Stimulated activated naive B cell treated with anti-CD40 and anti-IgM and Interleukin-4, amounts not matched to agents 10 μg/mL and 1 μg/mL and 100 μg/mL, for 72 hours (primary cell): ENCODE data around the gene BRAF.
A peak's percentile ranks its signal among the peaks of the same experiment; 100 is the strongest.
"Not testable (repeated sequence)": the region's sequence is repeated elsewhere in the genome, so short reads cannot be mapped to it uniquely, and the experiment has no call there.

Experiments
- ATAC-seq, 2 donors: fragments of 150-1000 bp; cut with Tn5 transposase; replicated peaks; 2 replicates each; pipeline ENCODE4 v1.10.0; 2021; ENCODE audit warnings: moderate library complexity in 1 of 2
- DNase-seq: peaks from one replicate; pipeline ENCODE4 v3.0.0; 2021
- H3K27ac Mint-ChIP-seq: one replicate; pipeline ENCODE4 v1.8.0; 2022; ENCODE audit warnings: mild to moderate bottlenecking, mixed read lengths
- H3K27me3 Mint-ChIP-seq, 2 donors: one replicate each; pipeline ENCODE4 v1.8.0; 2022; ENCODE audit warnings: mixed read lengths in 2 of 2
- H3K36me3 Mint-ChIP-seq, 2 donors: one replicate each; pipeline ENCODE4 v1.8.0; 2022; ENCODE audit warnings: mixed read lengths in 2 of 2, mild to moderate bottlenecking in 1 of 2
- H3K4me1 Mint-ChIP-seq, 2 donors: one replicate each; pipeline ENCODE4 v1.8.0; 2022; ENCODE audit warnings: mixed read lengths in 2 of 2, mild to moderate bottlenecking in 1 of 2
- H3K4me3 Mint-ChIP-seq, 2 donors: one replicate each; pipeline ENCODE4 v1.8.0; 2022; ENCODE audit warnings: mild to moderate bottlenecking in 2 of 2, mixed read lengths in 2 of 2, moderate library complexity in 1 of 2
- H3K9me3 Mint-ChIP-seq, 2 donors: one replicate each; pipeline ENCODE4 v1.8.0; 2022; ENCODE audit warnings: mixed read lengths in 2 of 2, mild to moderate bottlenecking in 1 of 2

Gene BRAF

DNA sequence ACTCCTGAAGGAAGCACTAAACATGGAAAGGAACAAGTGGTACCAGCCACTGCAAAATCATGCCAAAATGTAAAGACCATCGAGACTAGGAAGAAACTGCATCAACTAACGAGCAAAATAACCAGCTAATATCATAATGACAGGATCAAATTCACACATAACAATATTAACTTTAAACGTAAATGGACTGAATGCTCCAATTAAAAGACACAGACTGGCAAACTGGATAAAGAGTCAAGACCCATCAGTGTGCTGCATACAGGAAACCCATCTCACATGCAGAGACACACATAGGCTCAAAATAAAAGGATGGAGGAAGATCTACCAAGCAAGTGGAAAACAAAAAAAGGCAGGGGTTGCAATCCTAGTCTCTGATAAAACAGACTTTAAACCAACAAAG lies 163.4 kb downstream of the BRAF start:
- not testable (repeated sequence) for ATAC-seq, H3K9me3 Mint-ChIP-seq, H3K27me3 Mint-ChIP-seq, H3K4me1 Mint-ChIP-seq, DNase-seq, H3K27ac Mint-ChIP-seq, H3K4me3 Mint-ChIP-seq
- peaks cover 30 to 38% of the 10 kb centered on the region in 2 donors for H3K36me3 Mint-ChIP-seq

DNA sequence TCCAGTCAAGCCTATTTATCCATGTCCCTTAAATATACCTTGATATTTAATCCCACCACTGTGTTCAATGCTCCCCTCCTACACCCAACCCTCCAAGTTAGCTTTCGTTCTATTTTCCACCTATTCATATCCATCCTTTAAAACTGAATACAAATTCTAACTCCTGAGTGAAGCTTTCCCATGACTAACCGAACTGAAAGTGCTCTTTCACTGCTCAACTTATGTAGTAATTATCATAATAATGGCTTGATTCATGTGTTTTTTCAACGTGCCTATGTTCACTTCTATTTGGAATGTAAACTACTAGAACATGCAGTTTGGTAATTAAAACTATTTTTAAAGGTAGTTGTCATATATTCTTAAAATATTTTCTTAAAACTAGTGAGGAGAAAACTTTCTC lies 170.2 kb downstream of the BRAF start:
- no peaks in the 10 kb centered on the region for H3K4me1 Mint-ChIP-seq
- peaks cover 17 to 18% of the 10 kb centered on the region in 2 donors for H3K36me3 Mint-ChIP-seq
- no peak for DNase-seq
- no peak overlapping the region for H3K4me3 Mint-ChIP-seq
- no peaks in the 10 kb centered on the region for H3K27me3 Mint-ChIP-seq
- H3K27ac Mint-ChIP-seq = no peak overlapping the region
- no peaks in the 10 kb centered on the region for H3K9me3 Mint-ChIP-seq
- no peak for ATAC-seq

- H3K27ac Mint-ChIP-seq = no peak overlapping the region
Observed at GRCh38 chr7:140752533-140752932, 172.2 kb downstream of the BRAF start.

DNA sequence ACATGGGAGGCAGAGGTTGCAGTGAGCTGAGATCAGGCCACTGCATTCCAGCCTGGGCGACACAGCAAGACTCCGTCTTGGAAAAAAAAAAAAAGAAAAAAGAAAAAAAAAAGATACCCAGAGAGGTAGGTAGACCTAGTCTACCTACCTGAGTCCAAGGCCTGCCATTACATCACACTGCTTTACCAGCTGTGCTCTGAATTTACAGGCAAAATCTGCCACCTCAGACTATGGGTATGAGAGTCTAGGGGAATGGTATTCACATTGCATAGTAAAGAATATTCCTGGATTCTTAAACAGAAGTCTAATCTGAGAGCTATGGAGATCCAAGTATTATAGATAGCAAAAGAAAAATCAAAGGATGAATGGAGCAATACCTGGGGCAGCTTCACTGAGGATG lies 178.0 kb downstream of the BRAF start:
- Mint-ChIP-seq H3K4me1 (peaks cover 3 to 13% of the 10 kb centered on the region in 2 donors), H3K4me3 (no peak overlapping the region), H3K27ac (no peak overlapping the region), H3K27me3 (no peaks in the 10 kb centered on the region), H3K36me3 (peaks cover 15 to 26% of the 10 kb centered on the region in 2 donors), H3K9me3 (no peaks in the 10 kb centered on the region)
- no peak for DNase-seq
- no peak for ATAC-seq

More at GRCh38 chr7:140752533-140752932, 172.2 kb downstream of the BRAF start:
- Mint-ChIP-seq H3K27me3 (no peaks in the 10 kb centered on the region), H3K4me1 (no peaks in the 10 kb centered on the region), H3K4me3 (no peak overlapping the region), H3K36me3 (peaks cover 13 to 17% of the 10 kb centered on the region in 2 donors), H3K9me3 (no peaks in the 10 kb centered on the region)
- no peak for DNase-seq
- no peak for ATAC-seq

DNA sequence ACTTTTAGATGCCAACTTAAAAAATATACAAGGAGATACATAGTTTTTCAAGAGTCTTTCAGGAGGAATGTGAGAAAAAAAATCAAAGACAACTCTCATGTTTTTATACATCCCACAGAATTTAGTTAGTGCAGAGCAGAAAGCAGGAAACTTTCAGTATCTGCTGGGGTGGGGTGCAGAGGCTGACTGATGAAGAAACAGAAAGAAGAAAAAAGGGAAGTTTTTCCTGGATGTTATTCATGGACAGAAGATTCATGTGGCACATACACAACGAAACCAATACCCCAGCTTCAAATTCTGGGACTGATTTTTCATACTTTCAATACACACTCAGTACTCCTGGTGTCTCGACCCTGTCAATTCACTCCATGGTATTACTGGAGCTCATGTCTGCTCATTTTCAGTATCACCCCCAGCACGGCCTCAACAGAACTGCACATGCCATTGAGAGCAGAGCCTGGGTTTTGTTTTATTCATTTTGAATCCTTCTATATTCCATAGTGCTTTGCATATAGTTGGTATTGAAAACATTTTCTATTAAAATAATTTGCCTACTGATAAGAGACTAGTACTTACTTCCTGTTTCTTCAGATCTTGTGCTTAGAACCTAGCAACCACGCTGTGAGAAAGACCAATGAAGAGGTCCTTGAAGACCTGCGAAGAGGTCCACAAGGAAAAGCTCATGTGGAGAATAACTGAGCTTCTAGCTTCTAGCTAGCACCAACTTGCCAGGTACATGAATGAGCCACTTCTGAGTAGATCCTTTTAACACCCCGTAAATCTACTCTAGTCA lies 179.3 kb downstream of the BRAF start:
- Mint-ChIP-seq H3K36me3 (peaks cover 15 to 29% of the 10 kb centered on the region in 2 donors), H3K27me3 (no peaks in the 10 kb centered on the region), H3K4me3 (no peak overlapping the region), H3K4me1 (peaks cover 3 to 13% of the 10 kb centered on the region in 2 donors), H3K9me3 (no peaks in the 10 kb centered on the region), H3K27ac (no peak overlapping the region)
- DNase-seq (no peak), ATAC-seq (peak; percentile 34 to 44)

GRCh38 chr7:140744005-140744404 lies 180.7 kb downstream of the BRAF start:
- peaks cover 17 to 30% of the 10 kb centered on the region in 2 donors for H3K36me3 Mint-ChIP-seq
- H3K9me3 Mint-ChIP-seq = no peaks in the 10 kb centered on the region
- DNase-seq (no peak), ATAC-seq (no peak)
- H3K27me3 Mint-ChIP-seq = no peaks in the 10 kb centered on the region
- no peak overlapping the region for H3K27ac Mint-ChIP-seq
- H3K4me3 Mint-ChIP-seq = no peak overlapping the region
- H3K4me1 Mint-ChIP-seq = peaks cover 3 to 13% of the 10 kb centered on the region in 2 donors

DNA sequence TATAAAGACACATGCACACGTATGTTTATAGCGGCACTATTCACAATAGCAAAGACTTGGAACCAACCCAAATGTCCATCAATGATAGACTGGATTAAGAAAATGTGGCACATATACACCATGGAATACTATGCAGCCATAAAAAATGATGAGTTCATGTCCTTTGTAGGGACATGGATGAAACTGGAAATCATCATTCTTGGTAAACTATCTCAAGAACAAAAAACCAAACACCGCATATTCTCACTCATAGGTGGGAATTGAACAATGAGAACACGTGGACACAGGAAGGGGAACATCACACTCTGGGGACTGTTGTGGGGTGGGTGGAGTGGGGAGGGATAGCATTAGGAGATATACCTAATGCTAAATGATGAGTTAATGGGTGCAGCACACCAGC lies 181.5 kb downstream of the BRAF start:
- Mint-ChIP-seq H3K36me3 (peaks cover 22 to 35% of the 10 kb centered on the region in 2 donors), H3K4me1 (peaks cover 3 to 13% of the 10 kb centered on the region in 2 donors)
- H3K4me3 Mint-ChIP-seq, ATAC-seq, DNase-seq, H3K27me3 Mint-ChIP-seq, H3K9me3 Mint-ChIP-seq, H3K27ac Mint-ChIP-seq: not testable (repeated sequence)

DNA sequence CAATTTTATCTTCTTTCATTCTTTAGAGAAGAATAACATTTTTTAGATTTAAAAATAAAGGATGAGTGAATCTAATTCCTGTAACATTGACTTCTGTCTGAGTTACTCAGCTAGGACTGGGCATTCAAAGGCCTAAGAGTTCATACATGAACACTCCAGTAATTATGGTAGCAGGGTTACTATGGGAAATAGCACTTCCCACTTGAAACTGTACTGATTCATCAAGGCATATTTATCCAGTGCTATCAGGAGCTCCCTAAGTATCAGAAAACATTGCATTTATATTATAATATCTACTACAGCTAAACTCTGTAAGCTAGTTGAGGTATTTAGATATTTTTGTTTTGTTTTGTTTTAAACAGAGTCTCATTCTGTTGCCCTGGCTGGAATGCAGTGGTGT lies 186.4 kb downstream of the BRAF start:
- H3K4me3 Mint-ChIP-seq = no peak overlapping the region
- H3K27ac Mint-ChIP-seq = no peak overlapping the region
- no peaks in the 10 kb centered on the region for H3K4me1 Mint-ChIP-seq
- H3K36me3 Mint-ChIP-seq = peaks cover 20 to 27% of the 10 kb centered on the region in 2 donors
- H3K27me3 Mint-ChIP-seq = no peaks in the 10 kb centered on the region
- no peaks in the 10 kb centered on the region for H3K9me3 Mint-ChIP-seq
- DNase-seq = no peak
- ATAC-seq = no peak

GRCh38 chr7:140734729-140735128 lies 190.0 kb downstream of the BRAF start:
- H3K36me3 Mint-ChIP-seq = peaks cover 24 to 34% of the 10 kb centered on the region in 2 donors
- no peak for ATAC-seq

GRCh38 chr7:140734096-140734495 lies 190.6 kb downstream of the BRAF start:
- Mint-ChIP-seq H3K4me3 (no peak overlapping the region), H3K27me3 (no peaks in the 10 kb centered on the region), H3K27ac (no peak overlapping the region), H3K9me3 (no peaks in the 10 kb centered on the region), H3K4me1 (no peaks in the 10 kb centered on the region), H3K36me3 (peaks cover 24 to 33% of the 10 kb centered on the region in 2 donors)
- DNase-seq (no peak), ATAC-seq (no peak)

More at GRCh38 chr7:140734729-140735128, 190.0 kb downstream of the BRAF start:
- DNase-seq = no peak
- Mint-ChIP-seq H3K4me1 (no peaks in the 10 kb centered on the region), H3K4me3 (no peak overlapping the region), H3K27me3 (no peaks in the 10 kb centered on the region), H3K9me3 (no peaks in the 10 kb centered on the region), H3K27ac (no peak overlapping the region)

DNA sequence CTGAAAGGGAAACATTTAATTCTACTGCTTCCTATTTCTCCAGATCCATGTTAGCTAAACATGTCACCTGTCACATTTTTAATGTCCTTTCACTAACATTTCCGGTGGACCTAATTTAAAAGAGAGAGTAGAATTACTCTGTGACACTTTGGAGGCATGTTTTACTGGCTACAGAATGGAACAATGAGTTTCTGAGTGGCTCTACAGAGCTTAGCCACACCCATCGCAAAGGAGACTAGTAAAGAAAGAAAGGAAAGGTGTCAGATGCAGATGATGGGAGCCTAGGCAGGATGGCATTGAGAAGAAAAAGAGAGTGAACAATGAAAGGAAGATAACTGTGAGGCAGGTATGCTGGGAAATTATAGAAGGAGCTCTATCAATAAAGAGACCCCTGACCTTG lies 192.3 kb downstream of the BRAF start:
- H3K36me3 Mint-ChIP-seq = peaks cover 19 to 28% of the 10 kb centered on the region in 2 donors
- no peak overlapping the region for H3K4me3 Mint-ChIP-seq
- no peaks in the 10 kb centered on the region for H3K9me3 Mint-ChIP-seq
- H3K27ac Mint-ChIP-seq = no peak overlapping the region
- H3K4me1 Mint-ChIP-seq = no peaks in the 10 kb centered on the region
- ATAC-seq (no peak), DNase-seq (no peak)
- no peaks in the 10 kb centered on the region for H3K27me3 Mint-ChIP-seq

DNA sequence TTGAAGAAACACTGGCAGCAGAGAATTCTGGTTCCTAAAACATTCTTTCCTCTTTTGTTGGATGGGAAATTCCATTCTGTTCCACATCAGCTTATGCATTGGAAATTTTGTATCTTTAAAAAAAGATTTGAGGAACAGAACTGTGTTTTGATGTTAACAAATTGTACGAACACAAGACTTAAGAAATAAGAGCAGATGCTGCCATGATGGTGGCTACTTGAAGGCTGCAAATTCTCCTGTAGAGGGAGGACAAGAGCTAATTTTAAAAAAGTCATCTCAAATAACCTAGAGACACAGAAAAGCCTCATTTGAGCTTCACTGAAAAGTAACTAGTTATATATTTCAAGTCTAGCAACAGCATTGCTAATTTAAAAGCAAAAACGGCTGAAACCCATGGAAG lies 198.4 kb downstream of the BRAF start:
- no peak for DNase-seq
- no peak overlapping the region for H3K27ac Mint-ChIP-seq

GRCh38 chr7:140724706-140725105 lies 200.0 kb downstream of the BRAF start:
- Mint-ChIP-seq H3K4me1 (peaks cover 6 to 7% of the 10 kb centered on the region in 2 donors), H3K36me3 (peaks cover 3 to 22% of the 10 kb centered on the region in 2 donors), H3K27me3 (no peaks in the 10 kb centered on the region), H3K27ac (no peak overlapping the region), H3K9me3 (no peaks in the 10 kb centered on the region), H3K4me3 (no peak overlapping the region)
- DNase-seq = no peak
- ATAC-seq = no peak

More for the DNA sequence above, 198.4 kb downstream of the BRAF start:
- Mint-ChIP-seq H3K27me3 (no peaks in the 10 kb centered on the region), H3K36me3 (peaks cover 7 to 25% of the 10 kb centered on the region in 2 donors), H3K4me3 (no peak overlapping the region), H3K4me1 (no peaks in the 10 kb centered on the region), H3K9me3 (no peaks in the 10 kb centered on the region)
- no peak for ATAC-seq

GRCh38 chr7:140723574-140723973 lies 201.2 kb downstream of the BRAF start:
- Mint-ChIP-seq H3K4me1 (peaks cover 8 to 10% of the 10 kb centered on the region in 2 donors), H3K27me3 (no peaks in the 10 kb centered on the region), H3K27ac (no peak overlapping the region), H3K4me3 (no peak overlapping the region), H3K9me3 (no peaks in the 10 kb centered on the region), H3K36me3 (peaks cover 0 to 20% of the 10 kb centered on the region in 2 donors)
- no peak for DNase-seq
- ATAC-seq = no peak

- peaks cover 0 to 20% of the 10 kb centered on the region in 2 donors for H3K36me3 Mint-ChIP-seq
- H3K27me3 Mint-ChIP-seq = no peaks in the 10 kb centered on the region
- H3K4me1 Mint-ChIP-seq = peaks cover 8 to 10% of the 10 kb centered on the region in 2 donors
- H3K4me3 Mint-ChIP-seq = no peak overlapping the region
- DNase-seq (no peak), ATAC-seq (no peak)
- no peaks in the 10 kb centered on the region for H3K9me3 Mint-ChIP-seq
- no peak overlapping the region for H3K27ac Mint-ChIP-seq
Observed at GRCh38 chr7:140723006-140723405, 201.7 kb downstream of the BRAF start.
